Stimulated activated CD8-positive, alpha-beta memory T cell treated with anti-CD3 and anti-CD28 coated beads, Interleukin-15, amount 100 ng/mL, for 4 hours (primary cell): ENCODE data around the gene FGFBP2.
"Not testable (repeated sequence)": the region's sequence is repeated elsewhere in the genome, so short reads cannot be mapped to it uniquely, and the experiment has no call there.

Source experiments
- DNase-seq, 2 donors: peaks; one replicate each; pipeline ENCODE4 v3.0.0-alpha.2; 2020; ENCODE audit warnings: low read depth in 2 of 2

Gene FGFBP2

GRCh38 chr4:15930314-15930713, 32.7 kb downstream of the FGFBP2 start:
- no peak for DNase-seq

- DNase-seq = no peak
Observed at GRCh38 chr4:15929540-15929939, 33.4 kb downstream of the FGFBP2 start.

- no peak for DNase-seq
Observed at GRCh38 chr4:15928883-15929282, 34.1 kb downstream of the FGFBP2 start.

- no peak for DNase-seq
Observed at GRCh38 chr4:15926486-15926885, 36.5 kb downstream of the FGFBP2 start.

GRCh38 chr4:15925830-15926229, 37.1 kb downstream of the FGFBP2 start:
- DNase-seq = no peak

- DNase-seq = no peak
Observed at GRCh38 chr4:15921592-15921932, 41.4 kb downstream of the FGFBP2 start.

- DNase-seq = no peak
Observed at GRCh38 chr4:15920723-15921591, 42.0 kb downstream of the FGFBP2 start.

- DNase-seq = no peak
Observed at GRCh38 chr4:15918484-15919129, 44.4 kb downstream of the FGFBP2 start.

GRCh38 chr4:15917297-15917696, 45.7 kb downstream of the FGFBP2 start:
- DNase-seq = no peak

- DNase-seq = not testable (repeated sequence)
Observed at GRCh38 chr4:15916358-15916757, 46.6 kb downstream of the FGFBP2 start.

- DNase-seq = no peak
Observed at GRCh38 chr4:15914736-15915135, 48.2 kb downstream of the FGFBP2 start.

GRCh38 chr4:15914291-15914690, 48.7 kb downstream of the FGFBP2 start:
- DNase-seq = no peak

GRCh38 chr4:15913631-15913970, 49.4 kb downstream of the FGFBP2 start:
- no peak for DNase-seq

- no peak for DNase-seq
Observed at GRCh38 chr4:15912961-15913630, 49.9 kb downstream of the FGFBP2 start.

- no peak for DNase-seq
Observed at GRCh38 chr4:15912236-15912635, 50.7 kb downstream of the FGFBP2 start.
